ENCODE measurements around the gene ZNF333. TPM values are rescaled to one million over a fixed set of nuclear protein-coding genes. Genes with fewer than 3 reads are reported as not detected.

The ZNF333 gene
- total and polyA plus RNA-seq, 2 of the 4 experiments (the other 2 are of a cell fraction) = 9.8 to 15.1 TPM

- BruUV-seq (replicated peaks) = no TSS peak
- Histone ChIP-seq H3K14ac (replicated peaks; ENCODE audit: low read depth, low read length) (no peak overlapping the region), H3K18ac (ENCODE audit: low read depth, low read length) (no peak overlapping the region), H3K27me3 (ENCODE audit: control insufficient read depth, insufficient read depth, low read length) (no peaks in the 10 kb centered on the region), H4K8ac (ENCODE audit: low read depth in 2 of 2, low read length in 2 of 2) (no peak overlapping the region), H3K4me1 (ENCODE audit: control insufficient read depth, insufficient read depth, low read length) (no peaks in the 10 kb centered on the region), H4K20me1 (ENCODE audit: insufficient read depth, low read length) (no peaks in the 10 kb centered on the region), H2BK5ac (ENCODE audit: low read depth, low read length, poor library complexity, severe bottlenecking) (no peak overlapping the region), H4K5ac (ENCODE audit: low read depth, low read length) (no peak overlapping the region), H2BK120ac (ENCODE audit: low read depth, low read length) (no peak overlapping the region), H4K91ac (ENCODE audit: insufficient read depth, low read depth, low read length) (no peak overlapping the region), H3K9ac (ENCODE audit: low read depth, low read length) (no peak overlapping the region), H2BK20ac (ENCODE audit: low read depth, low read length) (no peak overlapping the region), H3K9me1 (ENCODE audit: insufficient read depth, low read length) (no peaks in the 10 kb centered on the region), H3K36me3 (ENCODE audit: control insufficient read depth, insufficient read depth, low read length) (no peaks in the 10 kb centered on the region), H2BK15ac (ENCODE audit: low read depth, low read length) (no peak overlapping the region), H2AK9ac (replicated peaks; ENCODE audit: low read depth, low read length, poor library complexity) (no peak overlapping the region), H3K4me2 (ENCODE audit: low read depth, low read length) (no peak overlapping the region), H3K79me1 (ENCODE audit: low read depth in 1 of 2, low read length in 2 of 2) (no peaks in the 10 kb centered on the region), H3K27ac (ENCODE audit: insufficient read depth, low read length) (no peak overlapping the region), H3K23ac (ENCODE audit: low read depth, low read length) (no peak overlapping the region), H3K4me3 (ENCODE audit: insufficient read depth, low read depth, low read length) (no peak overlapping the region), H3K56ac (ENCODE audit: extremely low read depth, insufficient read depth, low read length) (no peak overlapping the region), H2AFZ (replicated peaks; ENCODE audit: low read length, poor library complexity) (no peak overlapping the region), H3K9me3 (ENCODE audit: control insufficient read depth, insufficient read depth, low read length) (peaks cover 6% of the 10 kb centered on the region; the same call in 1 of the 2 replicates), H2AK5ac (ENCODE audit: low read depth, low read length) (no peak overlapping the region), H3K4ac (ENCODE audit: low read depth, low read length) (no peak overlapping the region)
- intact Hi-C loops (cut with micrococcal nuclease) = no loop called here
- no peak for ATAC-seq (ENCODE audit: low read depth)
- DNase-seq = no peak
- in situ Hi-C loops (cut with MboI; ENCODE audit: low sequenced_read_pairs) = no loop called here
- ChIA-PET CTCF (no interaction called here), POLR2A (ENCODE audit: unreplicated experiment) (no interaction called here)
- 40% methylated on average over 1 of the region's 1 CpG; no CpG with 5 or more reads in 1 of the 2 experiments for WGBS, 2 experiments (ENCODE audit: extremely low coverage in 2 of 2, insufficient read length in 1 of 2)
- TF ChIP-seq RCOR1 (IDR thresholded peaks at IDR 0.05; ENCODE audit: insufficient replicate concordance, low read length) (no peak), RAD21 (IDR thresholded peaks at IDR 0.05; ENCODE audit: low read length) (no peak), BHLHE40 (IDR thresholded peaks at IDR 0.05; ENCODE audit: low read depth, low read length) (no peak), MAZ (IDR thresholded peaks at IDR 0.05; ENCODE audit: borderline replicate concordance, low read depth, low read length) (no peak), FOS (IDR thresholded peaks at IDR 0.05; ENCODE audit: low read depth, low read length) (no peak), MAFK (IDR thresholded peaks at IDR 0.05; ENCODE audit: low read depth, low read length) (no peak), USF2 (IDR thresholded peaks at IDR 0.05; ENCODE audit: low read depth, low read length) (no peak), ELK1 (IDR thresholded peaks at IDR 0.05; ENCODE audit: borderline replicate concordance, low read depth, low read length) (no peak), POLR2A (IDR thresholded peaks at IDR 0.05; ENCODE audit: low read depth, low read length) (no peak), MXI1 (IDR thresholded peaks at IDR 0.05; ENCODE audit: borderline replicate concordance, low read depth, low read length) (no peak), CTCF (conservative IDR thresholded peaks at IDR 0.05; ENCODE audit: low read depth, low read length) (no peak), RFX5 (IDR thresholded peaks at IDR 0.05; ENCODE audit: low read depth, low read length) (no peak), SMC3 (IDR thresholded peaks at IDR 0.05; ENCODE audit: low read depth, low read length) (no peak), CEBPB (IDR thresholded peaks at IDR 0.05; ENCODE audit: low read depth, low read length) (no peak), CHD1 (IDR thresholded peaks at IDR 0.05; ENCODE audit: low read depth, low read length) (no peak)
- dilution Hi-C loops (cut with HindIII; ENCODE audit: low sequenced_read_pairs, unreplicated experiment) = no loop called here
These were observed 43.7 kb downstream of the ZNF333 start for GRCh38 chr19:14733574-14733973.

Data from IMR-90 (cell line).